Islet of Langerhans (tissue), 1 donor: Measurements from ENCODE around the gene CYB561D1.
"Not testable (repeated sequence)": the region's sequence is repeated elsewhere in the genome, so short reads cannot be mapped to it uniquely, and the experiment has no call there.

ENCODE experiments used
- FAIRE-seq: peaks from one replicate; lab custom pipeline; 2011; peaks lifted over from hg19 to GRCh38; lab: Jason Lieb, UNC

CYB561D1 gene

GRCh38 chr1:109493805-109494539 lies at the start of gene CYB561D1:
CYB561D1 (plus strand) TSS chr1:109494094; CDS start chr1:109494140, 46 bp downstream.
- FAIRE-seq = no peak

- no peak for FAIRE-seq
These were observed 49.5 kb upstream of the CYB561D1 start for GRCh38 chr1:109444346-109444745.

GRCh38 chr1:109445949-109446695 lies 47.8 kb upstream of the CYB561D1 start:
- FAIRE-seq = not testable (repeated sequence)

- FAIRE-seq = no peak
These were observed 46.4 kb upstream of the CYB561D1 start for GRCh38 chr1:109447524-109447923.

GRCh38 chr1:109454497-109455133 lies 39.3 kb upstream of the CYB561D1 start:
- FAIRE-seq = no peak

- FAIRE-seq = no peak
These were observed 36.1 kb upstream of the CYB561D1 start for GRCh38 chr1:109457819-109458218.

- FAIRE-seq = no peak
These were observed 27.8 kb upstream of the CYB561D1 start for GRCh38 chr1:109466125-109466451.

GRCh38 chr1:109466452-109467300 lies 27.2 kb upstream of the CYB561D1 start, which contains the start of gene SYPL2:
SYPL2 (plus strand) TSS chr1:109466546; CDS start chr1:109466844, 298 bp downstream.
- FAIRE-seq = no peak

GRCh38 chr1:109467301-109467777 lies 26.6 kb upstream of the CYB561D1 start:
- FAIRE-seq = no peak

- no peak for FAIRE-seq
These were observed 25.8 kb upstream of the CYB561D1 start for GRCh38 chr1:109468061-109468460.

- no peak for FAIRE-seq
These were observed 25.0 kb upstream of the CYB561D1 start for GRCh38 chr1:109468903-109469302.

- FAIRE-seq = no peak
These were observed 23.6 kb upstream of the CYB561D1 start for GRCh38 chr1:109470245-109470644.

- no peak for FAIRE-seq
These were observed 21.1 kb upstream of the CYB561D1 start for GRCh38 chr1:109472779-109473178.

- FAIRE-seq = not testable (repeated sequence)
These were observed 20.4 kb upstream of the CYB561D1 start for GRCh38 chr1:109473284-109474057.

- FAIRE-seq = no peak
These were observed 19.2 kb upstream of the CYB561D1 start for GRCh38 chr1:109474697-109475096.

- no peak for FAIRE-seq
These were observed 18.6 kb upstream of the CYB561D1 start for GRCh38 chr1:109475261-109475660.

GRCh38 chr1:109476825-109477224 lies 17.1 kb upstream of the CYB561D1 start:
- no peak for FAIRE-seq

- FAIRE-seq = no peak
These were observed 16.1 kb upstream of the CYB561D1 start for GRCh38 chr1:109477821-109478220.

- no peak for FAIRE-seq
These were observed 15.1 kb upstream of the CYB561D1 start for GRCh38 chr1:109478806-109479205.

- no peak for FAIRE-seq
These were observed 14.6 kb upstream of the CYB561D1 start for GRCh38 chr1:109479311-109479710.

- FAIRE-seq = no peak
These were observed 14.0 kb upstream of the CYB561D1 start for GRCh38 chr1:109479901-109480300.
